Measurements from ENCODE around the gene LARP4B.

The LARP4B gene

DNA sequence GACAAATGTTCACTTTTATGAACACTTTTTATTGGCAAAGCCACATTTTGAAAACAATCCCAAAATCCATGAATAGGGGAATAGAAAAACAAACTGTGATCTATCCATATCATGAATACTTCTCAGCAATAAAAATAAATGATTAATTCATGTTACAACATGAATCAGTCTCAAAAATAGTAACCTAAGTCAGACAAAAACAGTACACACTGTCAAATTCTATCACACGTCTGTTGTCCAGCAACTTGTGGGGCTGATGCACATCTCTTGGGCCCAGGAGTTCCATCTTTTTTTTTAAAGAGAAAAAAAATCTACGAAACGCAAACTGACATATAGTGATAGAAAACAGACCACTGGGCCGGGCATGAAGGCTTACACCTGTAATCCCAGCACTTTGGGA, 71.0 kb downstream of the LARP4B start:
- no peaks in the 10 kb centered on the region for H3K27me3 ChIP-seq (replicated peaks; ENCODE audit: control insufficient read depth, insufficient read depth, low read length)
- no peak for DNase-seq (ENCODE audit: low read depth)
- H3K36me3 ChIP-seq (ENCODE audit: control insufficient read depth, insufficient read depth, low read length, severe bottlenecking), result peaks cover 62% of the 10 kb centered on the region
- peaks cover 15% of the 10 kb centered on the region for H3K4me1 ChIP-seq (ENCODE audit: control insufficient read depth, insufficient read depth, low read length)
- H3K4me3 ChIP-seq (ENCODE audit: low read length), result no peak overlapping the region
- H3K9me3 ChIP-seq (ENCODE audit: control insufficient read depth, low read length), result no peaks in the 10 kb centered on the region
- H3K9ac ChIP-seq (ENCODE audit: low read length), result no peak overlapping the region

- DNase-seq (ENCODE audit: low read depth), result no peak
- H3K4me3 ChIP-seq (ENCODE audit: low read length), result peak overlapping the region; percentile 16
- no peaks in the 10 kb centered on the region for H3K9me3 ChIP-seq (ENCODE audit: control insufficient read depth, low read length)
- H3K4me1 ChIP-seq (ENCODE audit: control insufficient read depth, insufficient read depth, low read length), result peaks cover 25% of the 10 kb centered on the region
- peaks cover 55% of the 10 kb centered on the region for H3K36me3 ChIP-seq (ENCODE audit: control insufficient read depth, insufficient read depth, low read length, severe bottlenecking)
- H3K27me3 ChIP-seq (replicated peaks; ENCODE audit: control insufficient read depth, insufficient read depth, low read length), result no peaks in the 10 kb centered on the region
- peak overlapping the region; percentile 54 for H3K9ac ChIP-seq (ENCODE audit: low read length)
These were observed 74.9 kb downstream of the LARP4B start for GRCh38 chr10:856416-857157.

- peak overlapping the region; percentile 4 for H3K9ac ChIP-seq (ENCODE audit: low read length)
- no peak for DNase-seq (ENCODE audit: low read depth)
- peaks cover 55% of the 10 kb centered on the region for H3K36me3 ChIP-seq (ENCODE audit: control insufficient read depth, insufficient read depth, low read length, severe bottlenecking)
- no peaks in the 10 kb centered on the region for H3K27me3 ChIP-seq (replicated peaks; ENCODE audit: control insufficient read depth, insufficient read depth, low read length)
- H3K4me1 ChIP-seq (ENCODE audit: control insufficient read depth, insufficient read depth, low read length), result peaks cover 25% of the 10 kb centered on the region
- H3K4me3 ChIP-seq (ENCODE audit: low read length), result no peak overlapping the region
- H3K9me3 ChIP-seq (ENCODE audit: control insufficient read depth, low read length), result no peaks in the 10 kb centered on the region
These were observed 75.8 kb downstream of the LARP4B start for GRCh38 chr10:855671-856070.

GRCh38 chr10:855079-855478, 76.4 kb downstream of the LARP4B start:
- peaks cover 49% of the 10 kb centered on the region for H3K36me3 ChIP-seq (ENCODE audit: control insufficient read depth, insufficient read depth, low read length, severe bottlenecking)
- H3K27me3 ChIP-seq (replicated peaks; ENCODE audit: control insufficient read depth, insufficient read depth, low read length), result no peaks in the 10 kb centered on the region

GRCh38 chr10:853017-853416, 78.5 kb downstream of the LARP4B start:
- Histone ChIP-seq H3K36me3 (ENCODE audit: control insufficient read depth, insufficient read depth, low read length, severe bottlenecking) (peaks cover 58% of the 10 kb centered on the region), H3K9me3 (ENCODE audit: control insufficient read depth, low read length) (peaks cover 13% of the 10 kb centered on the region), H3K9ac (ENCODE audit: low read length) (no peak overlapping the region), H3K27me3 (replicated peaks; ENCODE audit: control insufficient read depth, insufficient read depth, low read length) (no peaks in the 10 kb centered on the region), H3K4me3 (ENCODE audit: low read length) (no peak overlapping the region), H3K4me1 (ENCODE audit: control insufficient read depth, insufficient read depth, low read length) (peaks cover 25% of the 10 kb centered on the region)
- DNase-seq (ENCODE audit: low read depth), result no peak

More at GRCh38 chr10:855079-855478, 76.4 kb downstream of the LARP4B start:
- H3K4me3 ChIP-seq (ENCODE audit: low read length), result no peak overlapping the region
- peaks cover 25% of the 10 kb centered on the region for H3K4me1 ChIP-seq (ENCODE audit: control insufficient read depth, insufficient read depth, low read length)
- DNase-seq (ENCODE audit: low read depth), result no peak
- H3K9me3 ChIP-seq (ENCODE audit: control insufficient read depth, low read length), result peaks cover 5% of the 10 kb centered on the region
- no peak overlapping the region for H3K9ac ChIP-seq (ENCODE audit: low read length)

- DNase-seq (ENCODE audit: low read depth), result no peak
- Histone ChIP-seq H3K4me3 (ENCODE audit: low read length) (no peak overlapping the region), H3K36me3 (ENCODE audit: control insufficient read depth, insufficient read depth, low read length, severe bottlenecking) (peaks cover 61% of the 10 kb centered on the region)
These were observed 79.1 kb downstream of the LARP4B start for GRCh38 chr10:852386-852785.

DNA sequence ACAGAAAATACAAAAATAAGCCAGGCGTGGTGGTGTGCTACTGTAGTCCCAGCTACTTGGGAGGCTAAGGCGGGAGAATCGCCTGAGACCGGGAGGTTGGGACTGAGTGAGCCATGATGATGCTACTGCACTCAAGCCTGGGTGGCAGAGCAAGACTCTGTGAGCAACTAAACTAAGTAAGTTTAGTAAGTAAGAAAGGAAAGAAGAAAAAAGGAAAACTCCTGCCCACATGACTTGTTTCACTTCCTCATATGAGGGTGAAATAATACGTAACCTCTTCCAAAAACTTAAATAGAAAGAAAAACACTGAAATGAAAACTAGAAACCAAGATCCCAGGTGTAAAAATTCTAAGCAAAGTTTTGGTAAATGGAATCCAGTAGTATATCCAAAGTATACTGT, 79.6 kb downstream of the LARP4B start:
- H3K9me3 ChIP-seq (ENCODE audit: control insufficient read depth, low read length), result peaks cover 13% of the 10 kb centered on the region
- no peak for DNase-seq (ENCODE audit: low read depth)
- H3K4me1 ChIP-seq (ENCODE audit: control insufficient read depth, insufficient read depth, low read length), result peaks cover 23% of the 10 kb centered on the region
- H3K9ac ChIP-seq (ENCODE audit: low read length), result no peak overlapping the region
- peaks cover 60% of the 10 kb centered on the region for H3K36me3 ChIP-seq (ENCODE audit: control insufficient read depth, insufficient read depth, low read length, severe bottlenecking)
- H3K27me3 ChIP-seq (replicated peaks; ENCODE audit: control insufficient read depth, insufficient read depth, low read length), result no peaks in the 10 kb centered on the region
- no peak overlapping the region for H3K4me3 ChIP-seq (ENCODE audit: low read length)

More at GRCh38 chr10:852386-852785, 79.1 kb downstream of the LARP4B start:
- Histone ChIP-seq H3K9me3 (ENCODE audit: control insufficient read depth, low read length) (peaks cover 13% of the 10 kb centered on the region), H3K9ac (ENCODE audit: low read length) (no peak overlapping the region), H3K4me1 (ENCODE audit: control insufficient read depth, insufficient read depth, low read length) (peaks cover 25% of the 10 kb centered on the region), H3K27me3 (replicated peaks; ENCODE audit: control insufficient read depth, insufficient read depth, low read length) (no peaks in the 10 kb centered on the region)

GRCh38 chr10:850093-850492, 81.4 kb downstream of the LARP4B start:
- Histone ChIP-seq H3K9ac (ENCODE audit: low read length) (no peak overlapping the region), H3K36me3 (ENCODE audit: control insufficient read depth, insufficient read depth, low read length, severe bottlenecking) (peaks cover 67% of the 10 kb centered on the region), H3K27me3 (replicated peaks; ENCODE audit: control insufficient read depth, insufficient read depth, low read length) (no peaks in the 10 kb centered on the region), H3K4me3 (ENCODE audit: low read length) (no peak overlapping the region), H3K4me1 (ENCODE audit: control insufficient read depth, insufficient read depth, low read length) (peaks cover 15% of the 10 kb centered on the region), H3K9me3 (ENCODE audit: control insufficient read depth, low read length) (peaks cover 13% of the 10 kb centered on the region)
- no peak for DNase-seq (ENCODE audit: low read depth)

GRCh38 chr10:847868-848267, 83.6 kb downstream of the LARP4B start:
- no peak overlapping the region for H3K4me3 ChIP-seq (ENCODE audit: low read length)
- H3K9ac ChIP-seq (ENCODE audit: low read length), result no peak overlapping the region
- H3K36me3 ChIP-seq (ENCODE audit: control insufficient read depth, insufficient read depth, low read length, severe bottlenecking), result peaks cover 64% of the 10 kb centered on the region
- H3K9me3 ChIP-seq (ENCODE audit: control insufficient read depth, low read length), result peaks cover 13% of the 10 kb centered on the region
- no peak for DNase-seq (ENCODE audit: low read depth)
- H3K27me3 ChIP-seq (replicated peaks; ENCODE audit: control insufficient read depth, insufficient read depth, low read length), result no peaks in the 10 kb centered on the region
- H3K4me1 ChIP-seq (ENCODE audit: control insufficient read depth, insufficient read depth, low read length), result peaks cover 26% of the 10 kb centered on the region

DNA sequence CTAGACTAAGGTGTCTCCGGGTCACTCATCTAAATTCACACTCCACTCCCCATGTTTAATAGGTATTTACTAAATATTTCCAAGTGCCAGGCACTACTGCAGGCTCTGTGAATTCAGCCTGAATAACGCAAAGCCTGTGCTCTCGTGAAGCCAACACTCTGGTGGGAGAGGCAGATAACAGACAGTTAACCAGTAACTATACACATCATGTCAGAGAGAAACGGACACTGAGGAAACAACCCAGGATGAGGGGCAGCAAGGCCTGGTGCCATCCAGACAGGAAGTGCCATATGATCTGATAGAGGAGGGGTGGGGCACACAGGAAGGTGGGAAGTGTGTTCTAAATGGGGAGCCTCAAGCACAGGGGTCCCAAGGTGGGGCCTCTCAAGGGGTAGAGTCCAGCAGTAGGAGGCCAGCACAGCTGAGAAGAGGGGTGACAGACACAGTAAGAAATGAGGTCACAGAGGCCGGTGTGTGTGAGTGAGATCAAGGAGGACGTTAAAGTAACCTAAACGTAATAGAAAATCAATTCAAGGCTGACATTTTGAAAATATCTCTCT, 85.3 kb downstream of the LARP4B start:
- Histone ChIP-seq H3K4me3 (ENCODE audit: low read length) (no peak overlapping the region), H3K9me3 (ENCODE audit: control insufficient read depth, low read length) (peaks cover 13% of the 10 kb centered on the region), H3K4me1 (ENCODE audit: control insufficient read depth, insufficient read depth, low read length) (peaks cover 25% of the 10 kb centered on the region), H3K27me3 (replicated peaks; ENCODE audit: control insufficient read depth, insufficient read depth, low read length) (no peaks in the 10 kb centered on the region), H3K36me3 (ENCODE audit: control insufficient read depth, insufficient read depth, low read length, severe bottlenecking) (peaks cover 67% of the 10 kb centered on the region), H3K9ac (ENCODE audit: low read length) (no peak overlapping the region)
- DNase-seq (ENCODE audit: low read depth), result no peak

DNA sequence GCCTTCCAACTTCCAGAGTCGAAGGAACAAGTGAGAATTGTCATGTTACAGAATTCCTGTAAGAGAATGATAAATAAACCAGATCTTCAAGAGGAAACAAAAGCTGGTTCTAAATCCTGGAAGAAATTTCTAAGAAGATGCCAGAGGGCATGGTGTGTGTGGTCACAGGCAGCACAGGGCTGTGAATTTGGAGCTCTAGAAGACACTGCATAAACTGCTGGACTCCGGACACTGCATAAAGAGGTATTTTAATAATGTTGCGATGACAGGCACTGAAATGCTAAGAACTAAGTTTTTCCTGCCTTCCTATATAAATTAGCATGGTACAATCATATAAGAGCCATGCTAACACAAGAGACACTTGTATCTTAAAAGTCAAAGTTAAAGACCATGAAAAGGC, 86.0 kb downstream of the LARP4B start:
- no peak overlapping the region for H3K9ac ChIP-seq (ENCODE audit: low read length)
- no peak overlapping the region for H3K4me3 ChIP-seq (ENCODE audit: low read length)
- peak; percentile 35 for DNase-seq (ENCODE audit: low read depth)
- H3K36me3 ChIP-seq (ENCODE audit: control insufficient read depth, insufficient read depth, low read length, severe bottlenecking), result peaks cover 69% of the 10 kb centered on the region
- peaks cover 12% of the 10 kb centered on the region for H3K9me3 ChIP-seq (ENCODE audit: control insufficient read depth, low read length)
- H3K4me1 ChIP-seq (ENCODE audit: control insufficient read depth, insufficient read depth, low read length), result peaks cover 25% of the 10 kb centered on the region
- H3K27me3 ChIP-seq (replicated peaks; ENCODE audit: control insufficient read depth, insufficient read depth, low read length), result no peaks in the 10 kb centered on the region

All from adipocyte (in vitro differentiated cells).